ENCODE results near the gene MYCBPAP.

The MYCBPAP gene

DNA sequence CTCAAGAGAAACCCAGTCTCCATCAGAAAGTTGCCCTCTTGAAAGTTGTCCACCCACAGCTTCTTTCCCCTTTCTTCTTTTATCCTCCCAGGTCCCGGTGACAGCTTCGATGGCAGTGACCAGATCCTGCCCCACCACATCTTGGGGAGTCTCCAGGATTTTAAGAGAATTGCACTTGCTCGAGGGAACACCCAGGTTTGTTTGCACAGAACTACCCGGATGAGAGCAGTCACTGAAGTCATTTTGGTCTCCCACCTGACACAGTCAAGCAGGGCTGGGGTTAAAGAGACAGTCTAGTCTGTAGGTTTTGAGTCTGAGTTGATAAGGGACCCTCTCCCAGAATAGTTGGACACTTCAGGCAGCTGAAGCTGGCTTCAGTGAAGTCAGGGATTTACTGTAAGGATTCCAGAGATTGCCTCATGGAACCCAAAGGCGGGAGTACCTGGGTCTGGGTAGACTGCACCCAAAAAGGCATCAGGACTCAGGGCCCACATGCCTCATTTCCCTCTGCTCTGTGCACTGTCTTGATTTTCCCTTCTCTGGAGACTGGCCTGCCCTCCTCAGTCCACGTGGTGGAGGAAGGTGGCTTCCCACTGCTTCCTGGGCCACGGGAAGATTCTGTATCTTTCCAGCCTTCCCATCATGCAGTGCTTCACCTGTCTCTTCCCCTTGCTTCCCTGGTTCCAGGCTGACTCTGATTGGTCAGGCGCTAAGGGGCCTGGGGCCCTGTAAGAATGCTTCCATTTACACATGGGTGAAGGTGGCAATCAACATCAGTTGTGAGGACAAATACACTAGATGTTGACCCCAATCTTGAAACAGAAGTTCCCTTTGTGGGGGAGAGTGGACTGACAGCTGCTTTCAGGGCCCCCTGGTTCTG lies 9.5 kb downstream of the MYCBPAP start:
- no peak for DNase-seq (ENCODE audit: low spot score)

DNA sequence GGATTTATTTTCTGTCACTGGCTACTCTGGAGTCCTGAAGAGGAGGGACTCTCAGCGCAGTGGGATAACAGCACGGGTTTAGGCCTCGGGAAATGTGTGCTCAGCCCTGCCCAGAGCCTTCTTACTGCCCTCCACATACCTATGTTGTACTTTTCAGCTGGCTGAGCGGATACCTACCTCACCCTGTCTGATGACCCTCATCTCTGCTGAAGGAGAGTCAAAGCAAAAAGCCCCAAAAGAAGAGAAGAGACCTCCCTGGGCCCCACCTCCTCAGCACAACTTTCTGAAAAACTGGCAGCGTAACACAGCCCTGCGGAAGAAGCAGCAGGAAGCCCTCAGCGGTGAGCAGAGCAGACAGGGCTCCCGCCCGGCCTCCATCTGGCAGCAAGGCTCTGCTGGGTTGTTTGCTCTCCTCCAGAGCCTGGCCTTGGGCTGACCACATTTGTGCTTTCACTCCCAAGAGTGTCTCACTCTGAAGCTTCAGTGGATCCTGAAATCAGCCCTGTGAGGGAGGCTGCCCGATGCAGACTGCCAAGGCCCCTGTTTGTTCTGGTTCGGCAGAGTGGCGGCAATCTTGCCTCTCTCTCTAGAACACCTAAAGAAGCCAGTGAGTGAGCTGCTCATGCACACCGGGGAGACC lies 10.3 kb downstream of the MYCBPAP start:
- DNase-seq (ENCODE audit: low spot score), result no peak

- DNase-seq (ENCODE audit: low spot score), result no peak
These were observed 11.0 kb downstream of the MYCBPAP start for GRCh38 chr17:50519141-50519834.

GRCh38 chr17:50520483-50520882 lies 12.2 kb downstream of the MYCBPAP start:
- DNase-seq (ENCODE audit: low spot score), result no peak

- DNase-seq (ENCODE audit: low spot score), result no peak
These were observed 13.3 kb downstream of the MYCBPAP start for GRCh38 chr17:50521514-50521913.

DNA sequence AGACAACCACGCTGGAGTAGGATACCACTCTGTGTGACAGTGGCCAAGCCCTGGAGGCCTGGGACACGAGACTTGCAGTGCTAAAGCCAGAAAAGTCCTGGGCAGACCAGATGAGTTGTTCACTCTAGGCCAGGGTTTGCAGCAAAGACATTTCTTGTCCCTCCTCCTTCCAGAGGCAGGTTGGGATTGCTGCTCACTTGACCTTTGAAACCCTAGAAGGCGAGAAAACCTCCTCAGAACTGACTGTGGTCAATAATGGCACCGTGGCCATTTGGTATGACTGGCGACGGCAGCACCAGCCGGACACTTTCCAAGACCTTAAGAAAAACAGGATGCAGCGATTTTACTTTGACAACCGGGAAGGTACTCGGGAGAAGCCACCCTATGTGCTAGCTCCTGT lies 14.5 kb downstream of the MYCBPAP start:
- DNase-seq (ENCODE audit: low spot score), result no peak

DNA sequence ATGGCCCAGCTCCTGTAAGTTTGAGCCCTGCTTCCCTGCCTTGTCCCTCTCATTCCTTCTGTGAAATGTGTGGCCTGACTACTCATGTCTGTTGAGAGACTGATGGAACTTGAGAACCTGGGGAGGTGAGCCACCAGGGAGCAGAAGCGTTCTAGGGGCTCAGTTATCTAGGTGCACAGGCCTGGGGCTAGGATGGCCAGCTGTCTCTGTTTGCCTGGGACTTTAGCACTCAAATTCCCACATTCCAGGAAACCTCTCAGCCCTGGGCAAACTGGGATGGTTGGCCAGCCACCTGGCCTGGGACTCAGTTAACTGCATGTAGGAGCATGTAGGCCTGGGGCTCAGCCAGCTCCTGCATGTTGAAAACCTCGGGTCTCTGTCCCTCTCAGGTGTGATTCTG lies 15.0 kb downstream of the MYCBPAP start:
- no peak for DNase-seq (ENCODE audit: low spot score)

DNA sequence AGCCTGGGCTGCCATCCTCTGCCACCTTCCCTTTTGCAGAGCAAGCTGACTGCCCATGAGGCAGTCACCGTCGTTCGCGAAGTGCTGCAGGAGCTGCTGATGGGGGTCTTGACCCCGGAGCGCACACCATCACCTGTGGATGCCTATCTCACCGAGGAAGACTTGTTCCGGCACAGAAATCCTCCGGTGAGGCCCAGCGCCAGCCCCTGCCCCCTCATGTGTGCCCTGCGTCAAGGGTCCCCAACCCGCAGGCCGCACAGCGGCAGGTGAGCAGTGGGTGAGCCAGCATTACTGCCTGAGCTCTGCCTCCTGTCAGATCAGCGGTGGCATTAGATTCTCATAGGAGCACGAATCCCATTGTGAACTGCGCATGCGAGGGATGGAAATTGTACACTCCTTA lies 16.6 kb downstream of the MYCBPAP start:
- no peak for DNase-seq (ENCODE audit: low spot score)

- DNase-seq (ENCODE audit: low spot score), result no peak
These were observed 19.0 kb downstream of the MYCBPAP start for GRCh38 chr17:50527155-50527762.

DNA sequence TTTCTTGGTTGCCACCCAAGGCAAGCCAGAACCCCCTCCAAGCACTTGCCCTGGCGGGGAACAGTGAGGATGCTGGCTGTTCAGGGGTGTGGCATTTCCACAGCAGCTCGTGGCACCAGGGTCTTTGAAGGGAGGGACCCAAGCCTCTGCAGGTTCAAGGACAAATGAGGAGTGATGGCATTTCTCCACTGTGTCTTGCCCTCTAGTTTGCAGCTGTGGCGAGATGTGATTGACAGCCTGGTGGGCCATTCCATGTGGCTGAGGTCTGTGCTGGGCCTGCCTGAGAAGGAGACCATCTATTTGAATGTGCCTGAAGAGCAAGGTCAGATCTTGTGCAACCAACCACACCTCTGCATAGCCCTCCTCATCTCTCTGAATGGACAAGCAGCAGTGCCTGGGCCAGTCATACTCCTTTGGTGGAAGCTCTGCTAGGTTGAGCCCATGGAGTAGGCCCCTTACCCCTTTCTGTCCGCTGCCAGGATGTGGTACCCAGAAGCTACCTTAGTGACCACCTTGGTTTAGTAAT lies 19.8 kb downstream of the MYCBPAP start:
- no peak for DNase-seq (ENCODE audit: low spot score)

DNA sequence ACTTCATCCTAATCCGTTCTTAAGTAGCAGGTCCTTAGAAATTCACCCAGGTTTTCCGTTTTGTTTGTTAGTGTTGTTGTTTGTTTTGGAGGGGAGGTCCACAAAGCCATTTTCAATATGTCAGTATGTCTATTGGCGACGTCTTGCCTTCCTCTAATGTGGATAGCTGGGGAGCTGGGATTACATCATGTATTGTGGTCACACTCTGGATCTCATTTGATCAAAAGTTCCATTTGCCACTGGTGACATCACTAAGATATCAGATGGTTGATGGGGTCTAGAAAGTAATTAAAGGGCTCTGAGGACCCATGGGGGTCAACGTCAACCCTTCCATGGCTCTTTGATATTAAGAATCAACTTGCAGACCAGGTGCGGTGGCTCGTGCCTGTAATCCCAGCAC lies 21.6 kb downstream of the MYCBPAP start:
- no peak for DNase-seq (ENCODE audit: low spot score)

GRCh38 chr17:50531428-50532025 lies 23.3 kb downstream of the MYCBPAP start:
- no peak for DNase-seq (ENCODE audit: low spot score)

DNA sequence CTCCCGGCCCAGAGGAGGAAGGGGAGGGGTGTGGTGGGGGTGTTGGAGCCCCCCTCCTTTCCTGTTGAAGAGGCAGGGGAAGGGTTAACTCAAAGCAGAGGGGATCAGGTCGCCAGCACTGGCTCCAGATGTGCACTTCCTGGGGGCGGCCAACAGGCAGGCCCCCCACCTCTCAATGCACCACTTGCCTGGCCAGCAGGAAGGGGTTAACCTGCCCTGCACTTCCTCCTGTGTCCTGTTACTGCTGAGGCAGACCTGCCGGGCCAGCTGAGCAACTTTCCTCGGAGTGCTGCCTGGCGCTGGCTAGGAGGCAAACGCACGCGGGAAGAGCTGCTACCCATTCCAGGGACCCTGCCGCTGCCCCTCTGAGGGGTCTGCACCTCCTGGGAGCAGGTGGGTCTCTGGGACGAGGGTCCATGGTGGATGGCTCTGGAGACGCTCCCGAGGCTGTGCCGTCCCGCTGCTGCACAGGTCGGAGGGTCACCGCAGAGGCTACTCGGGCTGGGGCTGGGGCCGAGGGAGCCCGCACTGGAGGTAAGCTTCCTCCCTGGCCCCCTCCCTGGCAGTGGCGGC lies 24.3 kb downstream of the MYCBPAP start, which contains the start of gene EPN3:
Gene EPN3 (plus strand): TSS at position 284 of the 573 bp plus-strand sequence. CDS start 3,822 bp downstream, outside the sequence.
- no peak for DNase-seq (ENCODE audit: low spot score)

- DNase-seq (ENCODE audit: low spot score), result no peak
These were observed 24.9 kb downstream of the MYCBPAP start for GRCh38 chr17:50533185-50533584.

- DNase-seq (ENCODE audit: low spot score), result no peak
These were observed 25.5 kb downstream of the MYCBPAP start for GRCh38 chr17:50533720-50534148.

GRCh38 chr17:50534222-50534978 lies 26.2 kb downstream of the MYCBPAP start:
- DNase-seq (ENCODE audit: low spot score), result no peak

DNA sequence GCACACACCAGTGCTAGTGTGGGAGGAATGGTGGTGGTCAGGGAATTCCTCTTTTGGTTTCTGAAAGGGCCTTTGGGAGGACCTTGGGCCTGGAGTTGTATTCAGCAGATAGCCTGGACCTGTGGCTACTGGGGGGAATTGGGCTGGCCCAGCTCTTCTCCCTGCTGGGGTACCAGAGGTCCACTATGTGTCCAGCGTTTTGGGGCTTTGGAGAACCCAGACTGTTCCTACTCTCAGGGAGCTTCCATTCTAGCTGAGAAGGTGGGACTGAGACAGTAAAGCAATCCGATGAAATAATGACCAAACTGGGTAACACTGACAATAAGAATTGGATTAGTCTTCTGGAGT lies 26.7 kb downstream of the MYCBPAP start:
- no peak for DNase-seq (ENCODE audit: low spot score)

DNA sequence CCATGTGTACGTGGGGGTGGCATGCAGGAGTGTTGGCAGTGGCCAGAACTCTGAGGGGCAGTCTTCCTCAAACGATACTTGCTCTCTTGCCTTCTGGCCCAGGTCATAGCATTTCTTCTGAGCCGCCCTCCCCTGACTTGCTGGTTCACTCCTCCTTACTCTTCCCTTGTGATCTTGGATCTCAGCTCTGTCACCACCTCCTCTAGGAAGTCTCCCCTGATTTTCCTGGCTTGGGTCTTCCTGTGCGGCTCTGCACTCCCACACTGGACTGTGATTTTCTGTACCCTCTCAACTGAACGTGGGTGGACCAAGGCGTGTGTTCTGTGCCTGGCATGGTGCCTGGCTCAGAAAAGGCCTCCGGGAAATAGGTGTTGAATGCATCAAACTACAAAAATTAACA lies 27.2 kb downstream of the MYCBPAP start:
- no peak for DNase-seq (ENCODE audit: low spot score)

DNA sequence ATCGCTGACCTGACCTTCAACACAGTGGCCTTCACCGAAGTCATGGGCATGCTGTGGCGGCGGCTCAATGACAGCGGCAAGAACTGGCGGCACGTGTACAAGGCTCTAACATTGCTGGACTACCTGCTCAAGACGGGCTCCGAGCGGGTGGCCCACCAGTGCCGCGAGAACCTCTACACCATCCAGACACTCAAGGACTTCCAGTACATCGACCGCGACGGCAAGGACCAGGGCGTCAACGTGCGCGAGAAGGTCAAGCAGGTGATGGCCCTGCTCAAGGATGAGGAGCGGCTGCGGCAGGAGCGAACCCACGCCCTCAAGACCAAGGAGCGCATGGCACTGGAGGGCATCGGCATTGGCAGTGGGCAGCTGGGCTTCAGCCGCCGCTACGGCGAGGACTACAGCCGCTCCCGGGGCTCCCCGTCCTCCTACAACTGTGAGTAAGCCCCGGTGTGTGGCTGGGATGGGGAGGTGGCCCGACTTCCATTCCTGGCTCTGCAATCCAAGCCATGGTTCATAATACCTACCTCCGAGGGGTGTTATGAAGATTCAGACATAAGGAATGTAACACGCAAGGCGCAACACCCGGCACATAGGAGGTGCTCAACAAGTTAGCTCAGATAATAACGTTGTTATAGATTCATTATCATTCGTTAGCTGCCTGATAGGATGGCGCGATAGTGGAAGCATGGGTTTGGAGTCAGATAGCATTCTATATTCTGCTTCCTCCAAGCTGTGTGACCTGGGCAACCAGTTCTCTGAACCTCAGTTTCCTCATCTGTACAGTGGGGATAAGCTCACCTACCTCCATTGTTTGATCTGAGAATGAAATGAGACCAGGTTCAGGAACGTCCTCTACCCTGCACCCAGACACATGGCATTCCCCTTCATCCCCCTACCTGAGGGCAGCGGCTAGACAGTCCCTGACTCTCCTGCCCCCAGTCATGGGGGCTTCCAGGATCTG lies 28.7 kb downstream of the MYCBPAP start:
- DNase-seq (ENCODE audit: low spot score), result no peak

All from SW480 (cell line).